NCI-H2196 treated with DMSO at 0.1 percent for 48 hours (cell line): ENCODE measurements around the gene ELF2.
"Not testable (repeated sequence)": the region's sequence is repeated elsewhere in the genome, so short reads cannot be mapped to it uniquely, and the experiment has no call there.

ENCODE experiments used
- DNase-seq: peaks from one replicate; lab custom pipeline; 2025; ENCODE audit not compliant: unreplicated experiment; lab: John Stamatoyannopoulos, UW

Gene ELF2

DNA sequence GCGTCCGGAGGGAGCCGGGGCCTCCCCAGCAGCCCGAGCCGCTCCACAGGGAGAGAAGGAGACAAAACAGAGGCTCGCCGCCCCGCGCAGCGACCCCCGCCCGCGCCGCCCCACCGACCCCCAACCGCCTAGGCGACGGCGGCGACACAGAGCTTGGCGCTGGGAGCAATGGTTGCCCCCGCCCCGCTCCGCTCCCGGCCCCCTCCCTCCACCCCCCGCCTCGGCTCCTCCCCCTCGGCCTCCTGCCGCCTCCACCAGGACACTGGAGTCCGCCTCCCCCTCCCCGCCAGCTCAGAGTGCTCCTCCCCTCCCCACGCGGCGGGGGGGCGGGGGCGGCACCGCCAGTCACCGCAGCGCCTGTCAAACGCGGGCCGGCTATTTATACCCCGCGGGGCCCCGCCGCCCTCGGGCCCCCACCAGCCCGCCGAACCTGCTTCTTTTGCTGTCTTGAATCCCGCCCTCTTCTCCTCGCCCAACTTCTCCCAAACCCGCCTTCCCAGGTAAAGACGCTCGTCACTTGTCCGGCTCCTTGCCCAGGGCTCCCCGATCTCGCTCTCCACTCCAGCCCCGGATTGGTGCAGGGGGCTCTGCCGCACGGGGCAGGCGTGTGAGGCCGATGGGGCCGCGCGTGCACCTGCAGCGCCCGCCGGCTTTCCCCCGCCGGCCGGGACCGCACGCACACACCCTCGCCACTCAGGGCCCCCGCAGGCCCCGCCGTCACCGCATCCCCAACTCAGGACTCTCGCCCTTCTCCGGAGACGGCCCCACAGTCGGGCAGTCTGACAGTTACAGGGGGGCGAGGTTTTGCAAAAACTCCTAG is at the start of gene ELF2:
TSS of gene ELF2 (minus strand) at position 170 of the 820 bp plus-strand sequence. CDS start 39,517 bp downstream, outside the sequence.
- peak; percentile 36 for DNase-seq

- DNase-seq: no peak
These were observed 46.8 kb upstream of the ELF2 start for GRCh38 chr4:139223682-139224317.

DNA sequence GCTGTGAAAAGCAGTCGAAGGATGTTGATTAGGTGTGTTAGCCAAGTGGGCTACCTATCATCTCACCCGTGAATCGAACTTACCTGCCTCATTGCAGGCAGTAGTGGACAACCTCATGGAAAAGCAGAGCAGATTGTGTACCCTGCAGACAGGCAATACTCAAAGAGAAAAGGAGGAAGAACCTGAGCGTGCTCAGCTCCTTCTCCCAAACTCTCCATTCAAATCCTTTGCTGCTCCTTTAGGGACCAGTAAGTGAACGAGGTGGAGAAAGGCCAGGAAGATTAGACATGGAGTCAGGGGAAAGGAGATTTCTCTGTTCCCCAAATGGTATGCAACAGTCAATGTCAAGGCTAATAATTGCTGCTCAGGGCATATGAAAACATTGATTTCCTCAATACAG is 45.2 kb upstream of the ELF2 start:
- DNase-seq: no peak

DNA sequence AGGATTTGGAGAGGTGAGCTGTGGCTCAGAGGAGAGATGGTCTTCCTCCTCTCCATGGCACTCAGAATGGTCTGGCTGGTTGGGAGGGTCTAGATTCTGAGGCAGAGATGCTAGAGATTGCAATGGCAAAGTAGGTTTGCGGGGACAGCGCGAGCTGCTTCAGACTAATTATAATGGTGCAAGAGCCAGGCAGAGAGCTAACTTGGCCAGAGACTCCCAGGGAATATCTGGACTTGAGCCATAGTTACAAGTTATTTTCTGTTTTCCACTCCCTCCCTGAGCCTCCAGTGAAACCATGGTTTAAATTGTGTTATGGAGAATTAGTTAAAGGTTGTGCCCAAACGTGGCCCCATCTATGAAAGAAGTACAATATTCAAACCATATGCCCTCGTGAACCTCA is 44.7 kb upstream of the ELF2 start:
- DNase-seq: no peak

DNA sequence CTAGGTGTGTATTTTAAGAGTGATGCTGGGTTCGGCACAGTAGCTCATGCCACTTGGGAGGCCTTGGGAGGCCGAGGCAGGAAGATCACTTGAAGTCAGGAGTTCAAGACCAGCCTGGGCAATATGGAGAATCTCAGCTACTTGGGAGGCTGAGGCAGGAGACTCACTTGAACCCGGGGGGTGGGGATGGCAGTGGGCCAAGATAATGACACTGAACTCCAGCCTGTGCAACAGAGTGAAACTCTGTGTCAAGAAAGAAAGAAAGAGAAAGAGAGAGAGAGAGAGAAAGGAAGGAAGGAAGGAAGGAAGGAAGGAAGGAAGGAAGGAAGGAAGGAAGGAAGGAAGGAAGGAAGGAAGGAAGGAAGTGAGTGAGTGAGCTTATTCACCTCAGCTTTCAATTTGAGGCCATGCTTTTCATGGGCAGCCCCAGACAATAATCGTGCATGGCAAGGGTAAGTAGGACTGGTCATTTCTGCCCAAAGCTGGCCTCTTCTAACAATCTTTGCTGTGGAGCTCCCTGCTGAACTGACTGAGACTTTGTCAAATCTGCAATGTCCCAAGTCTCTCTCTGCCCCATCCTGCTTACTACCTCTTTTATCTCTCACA is 42.5 kb upstream of the ELF2 start:
- no peak for DNase-seq

GRCh38 chr4:139214039-139214534 is 37.1 kb upstream of the ELF2 start:
- peak; percentile 3 for DNase-seq

DNA sequence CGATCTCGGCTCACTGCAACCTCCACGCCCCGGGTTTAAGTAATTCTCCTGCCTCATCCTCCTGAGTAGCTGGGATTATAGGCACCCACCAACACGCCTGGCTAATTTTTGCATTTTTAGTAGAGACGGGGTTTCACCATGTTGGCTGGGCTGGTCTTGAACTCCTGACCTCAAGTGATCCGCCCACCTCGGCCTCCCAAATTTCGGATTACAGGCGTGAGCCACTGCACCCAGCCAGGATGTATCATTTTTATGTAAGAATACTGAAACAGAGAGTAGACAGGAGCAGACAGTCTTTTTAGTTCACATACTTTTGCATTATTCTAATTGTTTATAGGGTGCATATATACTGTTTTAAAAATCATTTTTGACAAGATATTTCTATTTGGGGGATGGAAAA is 36.6 kb upstream of the ELF2 start:
- DNase-seq: not testable (repeated sequence)

DNA sequence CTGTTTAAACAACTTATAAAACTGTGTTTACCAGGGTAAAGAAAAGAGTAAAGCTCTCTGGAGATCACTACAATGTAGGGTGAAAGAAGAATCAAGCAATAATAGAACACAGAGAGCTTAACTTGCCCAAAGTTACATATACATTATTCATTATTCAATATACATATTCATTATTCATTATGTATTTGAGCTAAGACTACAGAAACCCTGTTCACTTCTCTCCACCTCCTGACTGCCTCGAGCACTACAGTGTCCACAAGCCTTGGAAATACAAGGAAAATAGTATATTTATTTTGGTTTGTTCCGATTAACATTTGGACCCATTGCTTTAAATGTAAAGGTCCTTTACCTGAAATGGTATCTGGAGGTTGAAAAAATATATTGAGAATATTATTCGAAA is 35.9 kb upstream of the ELF2 start:
- DNase-seq: no peak

GRCh38 chr4:139210486-139210885 is 33.5 kb upstream of the ELF2 start:
- no peak for DNase-seq

DNA sequence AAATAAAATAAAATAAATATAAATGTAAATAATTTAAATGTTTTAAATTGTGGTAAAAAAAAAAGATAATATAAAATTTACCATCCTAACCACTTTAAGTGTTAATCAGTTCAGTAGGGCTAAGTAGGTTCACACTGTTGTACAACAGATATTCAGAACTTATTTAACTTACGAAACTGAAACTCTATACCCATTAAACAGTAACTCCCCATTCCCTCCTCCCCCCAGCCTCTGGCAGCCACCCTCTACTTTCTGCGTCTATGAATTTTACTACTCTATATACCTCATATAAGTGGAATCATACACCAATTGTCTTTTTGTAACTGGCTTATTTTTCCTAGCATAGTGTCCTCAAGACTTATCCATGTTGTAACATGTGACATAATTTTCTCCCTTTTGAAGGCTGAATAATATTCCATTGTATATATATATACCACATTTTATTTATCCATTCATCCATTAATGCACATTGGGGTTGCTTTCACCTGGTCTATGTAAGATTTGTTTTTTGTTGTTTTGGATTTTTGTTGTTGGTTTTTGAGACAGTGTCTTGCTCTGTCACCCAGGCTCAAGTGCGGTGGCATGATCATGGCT is 32.5 kb upstream of the ELF2 start:
- no peak for DNase-seq

DNA sequence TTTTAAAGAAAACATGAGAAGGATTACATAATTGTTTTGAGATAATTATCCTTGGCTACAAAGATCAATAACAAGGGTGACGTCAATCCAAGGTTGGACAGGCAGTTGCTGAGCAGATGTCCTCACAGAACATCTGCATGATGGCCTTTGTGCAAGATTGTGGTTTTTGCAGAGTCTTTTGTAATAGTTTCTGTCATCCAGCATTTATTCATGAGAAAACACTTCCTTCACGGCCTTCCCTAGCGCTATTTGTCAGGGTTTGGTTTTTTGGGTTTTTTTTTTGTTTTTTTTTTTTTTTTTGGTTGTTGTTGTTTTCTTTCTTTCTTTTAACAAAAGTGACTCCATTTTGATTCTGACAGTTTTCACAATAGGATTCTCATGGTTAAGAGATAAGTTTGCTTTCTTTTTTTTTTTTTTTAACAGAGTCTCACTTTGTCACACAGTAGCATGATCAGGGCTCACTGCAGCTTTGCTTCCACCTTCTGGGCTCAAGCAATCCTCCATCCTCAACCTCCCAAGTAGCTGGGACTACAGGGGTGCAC is 31.5 kb upstream of the ELF2 start:
- no peak for DNase-seq

GRCh38 chr4:139207873-139208403 is 30.9 kb upstream of the ELF2 start:
- DNase-seq: no peak

GRCh38 chr4:139207247-139207646 is 30.2 kb upstream of the ELF2 start:
- no peak for DNase-seq

DNA sequence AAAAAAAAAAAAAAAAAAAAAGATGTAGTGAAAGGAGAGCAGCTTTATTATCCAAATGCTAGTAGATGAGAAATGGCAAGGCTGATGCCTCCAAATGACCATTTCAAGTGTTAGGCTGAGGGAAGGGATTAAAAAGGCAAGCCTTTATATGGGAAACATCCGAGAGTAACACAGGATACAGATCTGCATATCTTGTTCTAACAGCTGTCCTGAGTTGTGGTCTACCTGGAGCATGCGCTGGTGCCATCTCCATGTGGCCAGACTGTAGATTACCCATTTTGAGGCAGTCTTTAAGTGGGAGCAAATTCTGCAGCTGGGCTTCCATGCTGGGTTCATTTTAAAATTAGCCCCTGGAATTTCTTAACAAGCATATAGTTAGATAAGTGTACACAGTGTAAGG is 26.0 kb upstream of the ELF2 start:
- no peak for DNase-seq

DNA sequence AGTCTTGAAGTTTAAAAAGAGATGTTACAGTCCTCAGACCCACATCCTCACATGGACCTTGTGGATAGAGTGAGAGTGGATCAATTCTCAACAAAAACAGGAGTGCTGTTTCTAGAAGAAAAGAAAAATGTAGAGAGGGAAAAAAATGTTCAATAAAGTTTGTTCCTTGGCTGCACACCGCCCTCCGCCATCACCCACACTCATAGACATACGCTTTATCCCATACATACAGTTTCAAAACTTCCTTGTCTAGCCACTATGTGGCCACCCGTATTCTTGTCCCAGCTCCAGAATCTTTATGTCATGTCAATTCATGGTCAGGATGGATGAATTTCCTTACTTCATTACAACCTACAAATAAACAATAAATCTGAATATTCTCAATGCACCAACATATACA is 23.5 kb upstream of the ELF2 start:
- no peak for DNase-seq

- no peak for DNase-seq
These were observed 23.1 kb upstream of the ELF2 start for GRCh38 chr4:139200102-139200501.

GRCh38 chr4:139197214-139197613 is 20.2 kb upstream of the ELF2 start:
- DNase-seq: not testable (repeated sequence)

DNA sequence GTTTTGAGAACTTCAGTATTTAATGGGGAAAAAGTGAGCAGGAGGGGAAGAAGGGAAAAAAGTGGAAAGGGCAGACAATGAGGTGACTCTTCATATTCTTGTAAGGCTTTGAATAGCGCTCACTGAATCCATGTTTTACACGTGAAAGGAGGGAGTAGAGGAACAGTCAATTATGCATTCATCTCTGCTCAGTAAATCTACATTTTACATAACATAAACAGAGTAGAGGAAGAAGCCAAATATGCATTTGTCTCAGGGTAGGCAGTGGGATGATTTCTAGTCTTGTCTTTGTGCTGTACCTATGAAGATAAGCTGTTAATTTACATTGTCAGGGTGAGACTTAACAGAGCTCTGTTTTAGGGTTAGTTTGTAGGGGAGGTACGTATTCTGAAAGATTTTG is 19.4 kb upstream of the ELF2 start:
- DNase-seq: no peak

GRCh38 chr4:139191373-139191772 is 14.4 kb upstream of the ELF2 start:
- DNase-seq: no peak

- DNase-seq: no peak
These were observed 13.0 kb upstream of the ELF2 start for GRCh38 chr4:139189972-139190371.

DNA sequence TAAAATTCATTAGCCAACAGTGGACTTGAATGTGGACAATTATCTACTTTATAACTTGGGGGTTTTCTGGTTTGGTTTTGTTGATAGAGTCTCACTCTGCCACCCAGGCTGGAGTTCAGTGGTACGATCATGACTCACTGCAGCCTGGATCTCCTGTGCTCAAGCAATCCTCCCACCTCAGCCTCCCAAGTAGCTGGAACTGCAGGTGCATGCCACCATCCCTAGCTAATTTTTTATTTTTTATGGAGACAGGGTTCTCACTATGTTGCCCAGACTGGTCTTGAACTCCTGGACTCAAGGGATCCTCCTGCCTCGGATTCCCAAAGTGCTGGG is 12.4 kb upstream of the ELF2 start:
- DNase-seq: no peak
